Choroid plexus epithelial cell (primary cell): ENCODE data around the gene IQCM.

ENCODE experiments used
- DNase-seq: peaks from one replicate; pipeline ENCODE4 v3.0.0-alpha.2; 2010; ENCODE audit warnings: low read depth
- H3K4me3 ChIP-seq: 2 replicates; pipeline ENCODE4 v1.5.1; 2011; ENCODE audit warnings: low read depth, mild to moderate bottlenecking, control low read depth, low read length, moderate library complexity
- TF ChIP-seq, protein P1 (sequence below): conservative IDR thresholded peaks from 2 replicates; pipeline ENCODE4 v1.5.1; 2011; ENCODE audit warnings: low read depth, mild to moderate bottlenecking, control low read depth, inconsistent platforms, low read length, moderate library complexity

IQCM gene

GRCh38 chr4:149835280-149835679 lies 19.6 kb upstream of the IQCM start:
- no peak for DNase-seq
- H3K4me3 ChIP-seq, result no peak overlapping the region
- TF ChIP-seq, protein P1, sequence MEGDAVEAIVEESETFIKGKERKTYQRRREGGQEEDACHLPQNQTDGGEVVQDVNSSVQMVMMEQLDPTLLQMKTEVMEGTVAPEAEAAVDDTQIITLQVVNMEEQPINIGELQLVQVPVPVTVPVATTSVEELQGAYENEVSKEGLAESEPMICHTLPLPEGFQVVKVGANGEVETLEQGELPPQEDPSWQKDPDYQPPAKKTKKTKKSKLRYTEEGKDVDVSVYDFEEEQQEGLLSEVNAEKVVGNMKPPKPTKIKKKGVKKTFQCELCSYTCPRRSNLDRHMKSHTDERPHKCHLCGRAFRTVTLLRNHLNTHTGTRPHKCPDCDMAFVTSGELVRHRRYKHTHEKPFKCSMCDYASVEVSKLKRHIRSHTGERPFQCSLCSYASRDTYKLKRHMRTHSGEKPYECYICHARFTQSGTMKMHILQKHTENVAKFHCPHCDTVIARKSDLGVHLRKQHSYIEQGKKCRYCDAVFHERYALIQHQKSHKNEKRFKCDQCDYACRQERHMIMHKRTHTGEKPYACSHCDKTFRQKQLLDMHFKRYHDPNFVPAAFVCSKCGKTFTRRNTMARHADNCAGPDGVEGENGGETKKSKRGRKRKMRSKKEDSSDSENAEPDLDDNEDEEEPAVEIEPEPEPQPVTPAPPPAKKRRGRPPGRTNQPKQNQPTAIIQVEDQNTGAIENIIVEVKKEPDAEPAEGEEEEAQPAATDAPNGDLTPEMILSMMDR, result no peak

- H3K4me3 ChIP-seq, result no peak overlapping the region
- no peak for DNase-seq
- TF ChIP-seq, protein P1, result no peak
Measured at GRCh38 chr4:149831656-149832208, 16.1 kb upstream of the IQCM start.

DNA sequence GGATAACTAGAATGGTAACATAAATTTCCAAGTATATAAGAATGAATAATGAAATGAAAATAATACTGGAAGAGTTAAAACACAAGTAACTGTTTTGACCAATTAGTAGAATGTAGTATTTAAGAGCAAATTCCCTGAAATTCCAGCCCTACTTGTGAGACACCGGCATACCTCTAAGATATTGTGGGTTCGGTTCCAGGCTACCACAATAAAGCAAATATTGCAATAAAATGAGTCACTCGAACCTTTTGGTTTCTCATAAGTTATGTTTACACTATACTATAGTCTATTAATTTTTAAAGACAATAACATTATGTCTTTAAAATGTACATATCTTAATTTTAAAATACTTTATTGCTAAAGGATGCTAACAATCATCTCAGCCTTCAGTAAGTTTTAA lies 15.2 kb upstream of the IQCM start:
- H3K4me3 ChIP-seq, result no peak overlapping the region
- TF ChIP-seq, protein P1, result no peak

DNA sequence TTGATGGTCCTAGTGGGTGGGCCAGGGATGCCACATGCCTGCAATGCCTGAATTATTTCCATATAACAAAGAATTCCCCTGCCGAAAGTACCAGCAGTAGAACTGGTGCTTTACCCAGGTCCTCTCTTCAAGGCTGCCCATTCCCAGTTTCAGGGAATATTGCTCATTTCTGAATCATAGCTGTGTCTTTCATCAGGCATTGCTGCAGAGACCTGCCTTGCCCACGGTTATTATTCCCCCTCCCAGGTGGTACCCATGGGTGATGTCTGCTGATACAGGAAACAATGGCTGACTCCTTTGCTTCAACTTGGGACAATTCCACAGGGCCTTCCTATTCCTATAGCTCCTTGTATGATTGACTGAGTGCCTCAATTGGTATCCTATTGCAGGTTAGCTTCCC lies 9.7 kb upstream of the IQCM start:
- no peak for DNase-seq
- TF ChIP-seq, protein P1, result no peak
- no peak overlapping the region for H3K4me3 ChIP-seq

More for the DNA sequence above, 15.2 kb upstream of the IQCM start:
- no peak for DNase-seq

DNA sequence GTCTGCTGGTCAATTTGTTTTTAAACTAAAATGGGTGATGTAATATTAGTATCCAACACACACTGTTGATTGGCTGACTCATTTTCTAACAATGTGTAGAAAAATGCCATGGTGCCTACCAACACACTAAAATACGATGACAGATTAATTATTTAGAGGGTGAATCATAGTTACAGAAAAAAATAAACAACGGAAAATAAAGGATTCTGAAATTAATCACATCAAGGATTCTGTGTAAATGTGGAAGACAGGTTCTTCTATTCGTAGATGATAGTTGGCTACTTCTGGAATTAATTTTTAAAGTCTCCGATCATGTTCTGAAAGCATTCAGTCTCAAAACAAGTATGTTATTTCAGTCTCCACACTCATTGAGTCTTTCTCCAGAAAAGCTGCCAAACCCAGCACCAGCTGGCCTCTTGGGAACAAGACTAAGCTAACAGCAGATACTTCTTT lies 8.2 kb upstream of the IQCM start:
- H3K4me3 ChIP-seq, result peak overlapping the region; percentile 4
- TF ChIP-seq, protein P1, result no peak
- DNase-seq, result peak; percentile 74

GRCh38 chr4:149801416-149801815 lies 14.2 kb downstream of the IQCM start:
- no peak for DNase-seq
- TF ChIP-seq, protein P1, result no peak
- H3K4me3 ChIP-seq, result no peak overlapping the region

- no peak overlapping the region for H3K4me3 ChIP-seq
- no peak for DNase-seq
- TF ChIP-seq, protein P1, result no peak
Measured at GRCh38 chr4:149799546-149799945, 16.1 kb downstream of the IQCM start.
